Measurements from ENCODE around the gene DKKL1. TPM values are rescaled to one million over a fixed set of nuclear protein-coding genes. Genes with fewer than 3 reads are reported as not detected.

The DKKL1 gene
- total RNA-seq, 2 donors from 2014 or later = not detected

GRCh38 chr19:49342291-49342721, 21.4 kb upstream of the DKKL1 start:
- Histone ChIP-seq H3K36me3 (replicated peaks in 1 of 2; ENCODE audit: insufficient read depth in 1 of 2, low read depth in 2 of 2) (peaks cover 0 to 13% of the 10 kb centered on the region in 2 donors), H3K27ac (no peak overlapping the region), H3K9me3 (no peaks in the 10 kb centered on the region), H3K4me3 (no peak overlapping the region), H3K4me1 (peaks cover 30% of the 10 kb centered on the region), H3K27me3 (no peaks in the 10 kb centered on the region)
- ATAC-seq (no peak), DNase-seq (no peak)
- 95% methylated on average over 11 of the region's 11 CpGs; no CpG with 5 or more reads in 1 of the 2 donors for WGBS, 2 donors
- TF ChIP-seq CTCF (IDR thresholded peaks at IDR 0.05) (no peak), POLR2A (IDR thresholded peaks at IDR 0.05) (no peak)
- intact Hi-C loops (cut with DNase I) = no loop called here

GRCh38 chr19:49343123-49343522, 20.6 kb upstream of the DKKL1 start:
- Histone ChIP-seq H3K4me3 (no peak overlapping the region), H3K9me3 (no peaks in the 10 kb centered on the region), H3K27me3 (no peaks in the 10 kb centered on the region), H3K27ac (no peak overlapping the region), H3K4me1 (peaks cover 32% of the 10 kb centered on the region), H3K36me3 (replicated peaks in 1 of 2; ENCODE audit: insufficient read depth in 1 of 2, low read depth in 2 of 2) (peaks cover 0 to 13% of the 10 kb centered on the region in 2 donors)
- DNase-seq (no peak), ATAC-seq (no peak)
- WGBS, 2 donors = 96 to 100% methylated on average over 1 to 7 of the region's 7 CpGs
- TF ChIP-seq POLR2A (IDR thresholded peaks at IDR 0.05) = no peak
- intact Hi-C loops (cut with DNase I) = no loop called here

- no peak for DNase-seq
- Histone ChIP-seq H3K4me1 (peaks cover 27% of the 10 kb centered on the region), H3K4me3 (no peak overlapping the region), H3K36me3 (replicated peaks in 1 of 2; ENCODE audit: insufficient read depth in 1 of 2, low read depth in 2 of 2) (peaks cover 0 to 13% of the 10 kb centered on the region in 2 donors), H3K27me3 (no peaks in the 10 kb centered on the region), H3K9me3 (no peaks in the 10 kb centered on the region), H3K27ac (no peak overlapping the region)
- no peak for TF ChIP-seq CTCF (IDR thresholded peaks at IDR 0.05)
- no peak for TF ChIP-seq POLR2A (IDR thresholded peaks at IDR 0.05)
- no peak for ATAC-seq
- WGBS, 2 donors = 85 to 93% methylated on average over 8 to 11 of the region's 11 CpGs
- intact Hi-C loops (cut with DNase I) = no loop called here
Observed at GRCh38 chr19:49344505-49345423, 18.9 kb upstream of the DKKL1 start.

GRCh38 chr19:49347191-49347590, 16.5 kb upstream of the DKKL1 start:
- ATAC-seq (no peak), DNase-seq (no peak)
- Histone ChIP-seq H3K36me3 (replicated peaks in 1 of 2; ENCODE audit: insufficient read depth in 1 of 2, low read depth in 2 of 2) (peaks cover 0 to 13% of the 10 kb centered on the region in 2 donors), H3K27me3 (no peaks in the 10 kb centered on the region), H3K4me1 (peaks cover 14% of the 10 kb centered on the region), H3K4me3 (no peak overlapping the region), H3K27ac (no peak overlapping the region), H3K9me3 (no peaks in the 10 kb centered on the region)
- no peak for TF ChIP-seq CTCF (IDR thresholded peaks at IDR 0.05)
- TF ChIP-seq POLR2A (IDR thresholded peaks at IDR 0.05) = no peak
- intact Hi-C loops (cut with DNase I) = no loop called here
- 95 to 96% methylated on average over 15 of the region's 15 CpGs for WGBS, 2 donors

GRCh38 chr19:49347835-49348234, 15.8 kb upstream of the DKKL1 start:
- Histone ChIP-seq H3K4me1 (peaks cover 14% of the 10 kb centered on the region), H3K9me3 (no peaks in the 10 kb centered on the region), H3K27me3 (no peaks in the 10 kb centered on the region), H3K36me3 (replicated peaks in 1 of 2; ENCODE audit: insufficient read depth in 1 of 2, low read depth in 2 of 2) (peaks cover 0 to 13% of the 10 kb centered on the region in 2 donors), H3K4me3 (no peak overlapping the region), H3K27ac (peak overlapping the region in 2 of 4 donors; percentile 30 to 37)
- intact Hi-C loops (cut with DNase I) = no loop called here
- DNase-seq (peak in 3 of 4 donors; percentile 43 to 49 (median 46)), ATAC-seq (peak; percentile 66)
- WGBS, 2 donors = 72% methylated on average over 3 of the region's 3 CpGs
- TF ChIP-seq CTCF (IDR thresholded peaks at IDR 0.05) (no peak), POLR2A (IDR thresholded peaks at IDR 0.05) (no peak)
